ENCODE results near the gene TUBA1B. TPM values are rescaled to one million over a fixed set of nuclear protein-coding genes. Genes with fewer than 3 reads are reported as not detected.
"Not testable (repeated sequence)": the region's sequence is repeated elsewhere in the genome, so short reads cannot be mapped to it uniquely, and the experiment has no call there.

Gene TUBA1B
- total RNA-seq = 1,000 to 10,000 TPM; 2,393 to 2,425 TPM

GRCh38 chr12:49131051-49131893, at the start of gene TUBA1B:
Gene TUBA1B (minus strand): TSS chr12:49131395. CDS start chr12:49131300, 95 bp downstream.
- Mint-ChIP-seq H3K36me3 (ENCODE audit: low read depth) (peaks cover 40% of the 10 kb centered on the region), H3K4me3 (peak within 1 kb of the TSS; percentile 99), H3K4me1 (peaks cover 44% of the 10 kb centered on the region), H3K27ac (peak within 1 kb of the TSS; percentile 97), H3K9me3 (ENCODE audit: low read depth) (no peaks in the 10 kb centered on the region), H3K27me3 (no peaks in the 10 kb centered on the region)
- ATAC-seq = peak; percentile 82
- CTCF ChIA-PET = interaction anchor here (0.5 to 3.0 kb wide), 22 partner anchors 10 to 458 kb away, joined by 3 to 20 read pairs (median 4); partner anchors contain the start of genes LMBR1L, RHEBL1, TROAP and TUBA1A
- intact Hi-C loops (cut with DNase I, micrococcal nuclease) = loop anchor here (1.0 to 10.0 kb wide), 17 partner anchors 42 to 934 kb away; partner anchors contain the start of genes CCNT1 (in 2 of the 2), TROAP (in 2 of the 2), ARF3 (in 1 of the 2) and DDX23 (in 1 of the 2)
- POLR2A ChIA-PET = interaction anchor here (0.6 to 4.2 kb wide), 29 partner anchors 14 to 279 kb away, joined by 3 to 47 read pairs (median 4); partner anchors contain the start of genes ARF3, DDX23, DHH and FKBP11
- DNase-seq = peak; percentile 95

DNA sequence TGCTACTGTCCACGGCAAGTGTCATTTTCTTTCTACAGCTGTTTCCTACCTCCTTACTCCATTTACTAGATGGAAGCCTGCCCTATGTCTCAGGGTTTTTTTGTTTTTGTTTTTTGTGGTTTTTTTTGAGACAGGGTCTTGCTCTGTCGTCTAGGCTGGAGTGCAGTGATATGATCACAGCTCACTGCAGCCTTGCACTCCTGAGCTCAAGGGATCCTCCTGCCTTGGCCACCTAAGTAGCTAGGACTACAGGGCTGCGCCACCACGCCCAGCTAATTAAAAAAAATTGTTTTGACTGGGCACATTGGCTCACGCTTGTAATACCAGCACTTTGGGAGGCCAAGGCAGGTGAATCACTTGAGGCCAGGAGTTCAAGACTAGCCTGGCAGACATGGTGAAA, 43.0 kb upstream of the TUBA1B start:
- Mint-ChIP-seq H3K27ac (no peak overlapping the region), H3K4me3 (no peak overlapping the region), H3K36me3 (ENCODE audit: low read depth) (no peaks in the 10 kb centered on the region), H3K9me3 (ENCODE audit: low read depth) (no peaks in the 10 kb centered on the region), H3K27me3 (no peaks in the 10 kb centered on the region), H3K4me1 (no peaks in the 10 kb centered on the region)
- intact Hi-C loops (cut with DNase I, micrococcal nuclease) = no loop called here
- POLR2A ChIA-PET = interaction anchor here (0.8 kb wide), 1 partner anchor 14 kb away, joined by 3 read pairs; no protein-coding TSS in a partner anchor
- CTCF ChIA-PET = interaction anchor here (0.6 to 1.1 kb wide), 4 partner anchors 69 to 351 kb away, joined by 3 to 5 read pairs (median 4); no protein-coding TSS in a partner anchor
- DNase-seq = no peak
- no peak for ATAC-seq

DNA sequence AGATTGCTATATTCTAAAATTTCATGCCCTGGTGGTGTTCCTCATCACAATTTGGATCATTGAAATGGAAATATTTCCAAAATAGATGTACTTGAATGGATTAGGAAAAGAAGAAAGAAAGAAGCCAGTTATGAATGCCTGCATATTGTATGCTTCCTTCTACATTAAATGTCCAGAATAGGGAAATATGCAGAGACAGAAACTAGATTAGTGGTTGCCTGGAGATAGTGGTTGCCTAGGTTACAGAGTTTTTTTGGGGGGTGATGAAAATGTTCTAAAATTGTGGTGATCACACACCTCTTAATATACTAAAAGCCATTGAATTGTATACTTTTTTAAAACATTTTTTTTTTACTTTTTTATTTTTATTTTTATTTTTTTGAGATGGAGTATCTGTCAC, 39.7 kb upstream of the TUBA1B start:
- ATAC-seq = no peak
- H3K9me3 Mint-ChIP-seq (ENCODE audit: low read depth) = no peaks in the 10 kb centered on the region
- no peaks in the 10 kb centered on the region for H3K36me3 Mint-ChIP-seq (ENCODE audit: low read depth)
- ChIA-PET POLR2A (no interaction called here), CTCF (interaction anchor here (0.6 to 1.3 kb wide), 2 partner anchors 18 to 343 kb away, joined by 8 read pairs; partner anchors contain the start of gene TUBA1A)
- no peak overlapping the region for H3K27ac Mint-ChIP-seq
- H3K4me3 Mint-ChIP-seq = no peak overlapping the region
- H3K4me1 Mint-ChIP-seq = no peaks in the 10 kb centered on the region
- H3K27me3 Mint-ChIP-seq = no peaks in the 10 kb centered on the region
- intact Hi-C loops (cut with DNase I, micrococcal nuclease) = no loop called here
- no peak for DNase-seq

- Mint-ChIP-seq H3K4me1 (no peaks in the 10 kb centered on the region), H3K27ac (no peak overlapping the region), H3K36me3 (ENCODE audit: low read depth) (no peaks in the 10 kb centered on the region), H3K4me3 (no peak overlapping the region), H3K27me3 (no peaks in the 10 kb centered on the region), H3K9me3 (ENCODE audit: low read depth) (no peaks in the 10 kb centered on the region)
- DNase-seq (no peak), ATAC-seq (no peak)
- intact Hi-C loops (cut with DNase I, micrococcal nuclease) = no loop called here
- CTCF ChIA-PET = interaction anchor here (0.7 kb wide), 1 partner anchor 60 kb away, joined by 3 read pairs; no protein-coding TSS in a partner anchor
- POLR2A ChIA-PET = no interaction called here
Measured at GRCh38 chr12:49165114-49165513, 33.9 kb upstream of the TUBA1B start.

- DNase-seq; H3K36me3 Mint-ChIP-seq (ENCODE audit: low read depth); ATAC-seq; CTCF ChIA-PET; H3K27me3 Mint-ChIP-seq; H3K4me1 Mint-ChIP-seq; H3K9me3 Mint-ChIP-seq (ENCODE audit: low read depth); H3K27ac Mint-ChIP-seq; H3K4me3 Mint-ChIP-seq; intact Hi-C loops (cut with DNase I, micrococcal nuclease): not testable (repeated sequence)
- POLR2A ChIA-PET = interaction anchor here (0.7 kb wide), 1 partner anchor 51 kb away, joined by 9 read pairs; no protein-coding TSS in a partner anchor
Measured at GRCh38 chr12:49161901-49162300, 30.7 kb upstream of the TUBA1B start.

- H3K27ac Mint-ChIP-seq = no peak overlapping the region
- no peaks in the 10 kb centered on the region for H3K27me3 Mint-ChIP-seq
- intact Hi-C loops (cut with DNase I, micrococcal nuclease) = no loop called here
- no peaks in the 10 kb centered on the region for H3K4me1 Mint-ChIP-seq
- ChIA-PET CTCF (no interaction called here), POLR2A (no interaction called here)
- H3K9me3 Mint-ChIP-seq (ENCODE audit: low read depth) = no peaks in the 10 kb centered on the region
- DNase-seq (no peak), ATAC-seq (no peak)
- no peaks in the 10 kb centered on the region for H3K36me3 Mint-ChIP-seq (ENCODE audit: low read depth)
- H3K4me3 Mint-ChIP-seq = no peak overlapping the region
Measured at GRCh38 chr12:49161092-49161795, 30.0 kb upstream of the TUBA1B start.

GRCh38 chr12:49160399-49160798, 29.2 kb upstream of the TUBA1B start:
- intact Hi-C loops (cut with DNase I, micrococcal nuclease) = no loop called here
- POLR2A ChIA-PET = interaction anchor here (0.7 kb wide), 1 partner anchor 30 kb away, joined by 8 read pairs; no protein-coding TSS in a partner anchor
- Mint-ChIP-seq H3K27ac (no peak overlapping the region), H3K27me3 (no peaks in the 10 kb centered on the region), H3K36me3 (ENCODE audit: low read depth) (no peaks in the 10 kb centered on the region), H3K9me3 (ENCODE audit: low read depth) (no peaks in the 10 kb centered on the region), H3K4me3 (no peak overlapping the region), H3K4me1 (no peaks in the 10 kb centered on the region)
- CTCF ChIA-PET = interaction anchor here (0.6 to 0.8 kb wide), 3 partner anchors 28 to 149 kb away, joined by 3 to 4 read pairs (median 3); no protein-coding TSS in a partner anchor
- ATAC-seq (no peak), DNase-seq (no peak)

GRCh38 chr12:49154221-49154620, 23.0 kb upstream of the TUBA1B start:
- ChIA-PET POLR2A (no interaction called here), CTCF (no interaction called here)
- ATAC-seq (no peak), DNase-seq (no peak)
- intact Hi-C loops (cut with DNase I, micrococcal nuclease) = no loop called here
- no peaks in the 10 kb centered on the region for H3K9me3 Mint-ChIP-seq (ENCODE audit: low read depth)
- H3K4me3 Mint-ChIP-seq = no peak overlapping the region
- H3K27me3 Mint-ChIP-seq = no peaks in the 10 kb centered on the region
- no peaks in the 10 kb centered on the region for H3K36me3 Mint-ChIP-seq (ENCODE audit: low read depth)
- H3K27ac Mint-ChIP-seq = no peak overlapping the region
- H3K4me1 Mint-ChIP-seq = no peaks in the 10 kb centered on the region

DNA sequence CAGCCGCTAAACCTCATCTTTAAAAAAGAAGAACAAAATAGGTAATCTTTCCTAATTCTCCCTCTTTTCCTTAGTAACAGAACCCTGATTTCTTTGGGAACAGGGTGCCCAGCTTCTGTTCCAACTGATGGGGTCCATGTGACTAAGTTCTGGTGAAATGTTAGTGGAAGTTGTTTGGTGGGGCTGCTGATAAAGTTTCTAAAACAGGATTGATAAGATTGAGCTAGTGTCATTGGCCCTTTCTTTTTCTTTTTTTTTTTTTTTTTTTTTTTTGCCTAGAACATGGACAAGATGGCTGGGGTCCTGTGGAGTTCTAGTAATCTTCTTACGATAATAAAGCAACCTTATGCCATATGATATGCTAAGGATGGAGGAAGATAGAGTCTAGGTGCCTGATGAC, 16.2 kb upstream of the TUBA1B start:
- no peak for ATAC-seq
- Mint-ChIP-seq H3K4me3 (no peak overlapping the region), H3K4me1 (no peaks in the 10 kb centered on the region), H3K27ac (no peak overlapping the region), H3K36me3 (ENCODE audit: low read depth) (no peaks in the 10 kb centered on the region), H3K27me3 (no peaks in the 10 kb centered on the region), H3K9me3 (ENCODE audit: low read depth) (no peaks in the 10 kb centered on the region)
- ChIA-PET CTCF (interaction anchor here (0.6 to 1.3 kb wide), 3 partner anchors 83 to 235 kb away, joined by 3 to 5 read pairs (median 3); no protein-coding TSS in a partner anchor), POLR2A (no interaction called here)
- intact Hi-C loops (cut with DNase I, micrococcal nuclease) = no loop called here
- DNase-seq = no peak

- Mint-ChIP-seq H3K27me3 (no peaks in the 10 kb centered on the region), H3K4me3 (no peak overlapping the region), H3K9me3 (ENCODE audit: low read depth) (no peaks in the 10 kb centered on the region), H3K27ac (no peak overlapping the region), H3K36me3 (ENCODE audit: low read depth) (peaks cover 2% of the 10 kb centered on the region), H3K4me1 (no peaks in the 10 kb centered on the region)
- POLR2A ChIA-PET = no interaction called here
- DNase-seq (no peak), ATAC-seq (no peak)
- intact Hi-C loops (cut with DNase I, micrococcal nuclease) = no loop called here
- CTCF ChIA-PET = interaction anchor here (0.6 to 1.3 kb wide), 4 partner anchors 48 to 1217 kb away, joined by 3 to 5 read pairs (median 4); no protein-coding TSS in a partner anchor
Measured at GRCh38 chr12:49146406-49146805, 15.2 kb upstream of the TUBA1B start.

- no peaks in the 10 kb centered on the region for H3K27me3 Mint-ChIP-seq
- ATAC-seq (no peak), DNase-seq (no peak)
- H3K27ac Mint-ChIP-seq = no peak overlapping the region
- H3K4me1 Mint-ChIP-seq = peaks cover 2% of the 10 kb centered on the region
- peaks cover 2% of the 10 kb centered on the region for H3K36me3 Mint-ChIP-seq (ENCODE audit: low read depth)
- no peak overlapping the region for H3K4me3 Mint-ChIP-seq
- ChIA-PET CTCF (interaction anchor here (0.7 to 1.1 kb wide), 3 partner anchors 10 to 261 kb away, joined by 3 to 5 read pairs (median 4); no protein-coding TSS in a partner anchor), POLR2A (no interaction called here)
- intact Hi-C loops (cut with DNase I, micrococcal nuclease) = no loop called here
- H3K9me3 Mint-ChIP-seq (ENCODE audit: low read depth) = no peaks in the 10 kb centered on the region
Measured at GRCh38 chr12:49144384-49144783, 13.2 kb upstream of the TUBA1B start.

All from activated CD4-positive, alpha-beta T cell treated with anti-CD3 and anti-CD28 coated beads for 36 hours (primary cell).